NCI-H187 (cell line): ENCODE measurements around the gene IRX6.

Source experiments
- DNase-seq, 2 experiments: peaks; one replicate each; lab custom pipeline; 2025; lab: John Stamatoyannopoulos, UW

The IRX6 gene

DNA sequence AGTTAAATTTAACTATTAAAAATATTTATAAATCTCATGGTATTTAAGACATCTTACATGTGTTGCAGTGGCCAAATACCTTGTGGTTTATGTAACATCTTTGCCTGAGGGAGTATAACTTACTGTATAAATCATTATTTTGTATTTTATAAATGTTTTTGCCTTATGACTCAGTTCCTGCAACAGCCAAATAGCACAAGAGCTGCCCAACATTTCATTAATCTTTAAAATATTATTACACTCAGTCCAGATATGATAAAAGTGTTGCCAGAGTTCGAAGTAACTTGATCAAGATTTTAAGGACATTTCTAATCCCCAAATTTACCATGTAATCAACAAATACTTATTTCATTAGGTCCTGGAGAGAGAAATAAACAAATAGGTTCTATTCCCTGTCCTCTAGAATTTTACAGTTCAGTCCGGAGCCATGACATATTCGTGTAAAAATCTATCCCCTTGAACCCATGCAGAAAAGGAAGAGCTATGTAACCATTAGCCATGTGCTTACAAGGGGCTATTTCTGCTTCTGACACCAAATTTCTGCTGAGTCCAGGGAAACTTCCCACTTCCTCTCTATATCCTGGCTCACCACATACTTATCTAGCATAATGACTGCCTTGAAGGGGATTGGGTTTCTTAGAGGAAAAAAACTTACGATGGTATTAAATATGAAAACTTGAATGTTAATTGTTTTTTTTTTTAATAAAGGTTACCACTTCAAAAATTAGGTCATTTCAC is 44.0 kb downstream of the IRX6 start:
- DNase-seq: no peak

- no peak for DNase-seq
These were observed 45.1 kb downstream of the IRX6 start for GRCh38 chr16:55369151-55369550.

GRCh38 chr16:55370762-55371482 is 46.9 kb downstream of the IRX6 start:
- no peak for DNase-seq

DNA sequence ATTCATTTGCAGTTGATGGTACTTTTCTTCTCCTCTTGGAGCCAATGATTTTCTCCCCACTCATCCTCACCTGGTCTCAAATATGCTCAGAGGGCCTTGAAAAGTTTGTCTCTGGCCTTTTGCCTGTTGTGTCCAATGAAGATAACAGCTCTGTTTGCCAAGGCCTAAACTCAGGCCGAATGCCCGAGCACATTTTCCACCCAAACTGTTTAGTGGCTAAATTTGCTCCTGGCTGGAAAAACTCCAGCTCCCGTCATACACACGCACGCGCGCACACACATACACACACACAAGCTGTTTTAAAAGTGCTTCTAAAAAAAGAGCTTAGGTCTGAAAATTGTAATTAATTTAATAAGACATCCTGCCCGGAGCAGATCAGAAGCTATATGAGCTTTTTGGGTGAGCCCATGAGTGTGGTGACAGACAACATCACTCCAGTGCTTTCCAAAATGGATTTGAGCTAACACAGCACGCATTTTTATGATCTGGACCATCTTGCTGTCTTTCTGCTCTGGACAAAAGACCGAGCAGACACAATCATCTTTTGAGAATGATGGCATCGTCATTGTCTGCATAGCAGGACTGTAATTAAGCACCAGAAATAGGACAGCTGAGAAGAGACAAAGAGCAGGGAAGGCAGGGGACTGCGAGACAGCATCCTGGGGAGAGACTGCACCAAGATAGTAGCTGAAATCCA is 48.9 kb downstream of the IRX6 start:
- no peak for DNase-seq

DNA sequence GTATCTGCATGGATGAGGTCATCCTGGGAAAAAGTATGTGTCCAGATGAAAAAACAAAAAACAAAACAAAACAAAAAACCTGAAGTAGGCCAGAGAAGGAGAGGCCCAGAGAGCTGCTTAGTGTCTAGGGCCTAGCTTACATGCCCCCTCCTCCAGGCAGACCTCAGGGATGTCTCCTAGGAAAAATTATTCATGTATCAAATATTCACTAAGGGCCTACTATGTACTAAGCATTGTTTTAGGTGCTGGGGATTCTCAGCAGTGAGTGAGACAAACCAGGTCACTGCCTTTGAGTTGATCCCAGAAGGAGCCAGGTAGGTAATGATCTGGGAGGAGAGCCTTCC is 49.5 kb downstream of the IRX6 start:
- no peak for DNase-seq

- DNase-seq: no peak
These were observed 52.0 kb downstream of the IRX6 start for GRCh38 chr16:55376045-55376444.

GRCh38 chr16:55376567-55377167 is 52.7 kb downstream of the IRX6 start:
- no peak for DNase-seq

GRCh38 chr16:55377840-55378239 is 53.8 kb downstream of the IRX6 start:
- no peak for DNase-seq

DNA sequence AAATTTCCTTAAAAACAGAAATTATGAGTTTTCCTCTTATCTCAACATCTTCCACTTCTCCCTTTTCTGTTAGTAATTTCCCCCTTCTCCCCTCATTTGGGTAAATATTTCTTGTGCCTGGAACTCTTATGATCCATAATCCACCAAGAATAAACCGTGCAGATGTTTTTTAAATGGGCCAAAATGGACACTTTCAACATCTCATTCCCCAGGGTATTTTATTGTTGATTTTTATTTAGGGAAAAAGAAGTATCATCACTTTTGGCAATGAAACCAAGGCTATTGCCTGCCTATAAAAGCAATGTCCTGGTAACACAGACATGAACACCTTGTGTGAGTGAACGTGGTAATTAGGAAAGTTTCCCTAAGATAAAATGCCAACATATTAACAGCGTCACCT is 54.6 kb downstream of the IRX6 start:
- no peak for DNase-seq

- no peak for DNase-seq
These were observed 55.4 kb downstream of the IRX6 start for GRCh38 chr16:55379371-55379770.

DNA sequence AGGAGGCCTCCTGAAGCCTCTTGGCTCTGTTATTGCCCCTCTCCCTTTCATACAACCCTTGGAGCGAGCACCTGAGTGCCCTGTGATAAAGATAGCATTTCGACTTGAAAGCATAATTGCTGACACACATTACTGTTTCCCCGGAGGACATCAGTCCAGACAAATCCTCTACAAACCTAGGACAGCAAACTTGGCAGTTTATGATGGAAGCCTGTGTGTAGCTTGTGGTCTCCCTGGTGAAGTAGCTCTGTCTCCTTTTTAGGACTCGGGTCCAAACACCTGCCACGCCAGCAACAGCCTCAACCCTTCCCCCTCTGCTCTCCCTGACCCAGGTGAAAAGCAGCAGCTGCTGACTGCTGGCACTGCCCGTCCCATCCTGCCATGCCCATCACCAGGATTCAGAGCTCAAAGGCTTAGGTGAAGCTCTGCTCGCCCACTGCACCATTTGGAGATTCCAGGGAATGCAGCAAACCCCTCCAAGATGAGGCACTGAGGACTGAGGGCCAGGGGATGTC is 55.9 kb downstream of the IRX6 start:
- no peak for DNase-seq
